OCI-LY3 (cell line): ENCODE measurements around the gene TMEM231.

Experiments used
- CTCF ChIP-seq: fragments of 200-600, 300-600 bp; sonication (generic); IDR thresholded peaks from 2 replicates; pipeline ENCODE4 v1.5.1; 2014; ENCODE audit warnings: antibody characterized with exemption, low read length, low read depth
- EZH2phosphoT487 ChIP-seq: fragments of 200-600 bp; shearing (Covaris generic); IDR thresholded peaks from 2 replicates; pipeline ENCODE4 v1.6.1; 2018; ENCODE audit warnings: antibody characterized with exemption, mixed run types, low read depth

- TF ChIP-seq CTCF (no peak), EZH2phosphoT487 (no peak)
These were observed 9.8 kb downstream of the TMEM231 start for GRCh38 chr16:75546293-75546692.
